Inflammatory macrophage treated with lipopolysaccharide for 4 hours (primary cell): ENCODE results near the gene KHNYN.

Source experiments
- DNase-seq: peaks from one replicate; pipeline ENCODE4 v3.0.0-alpha.2; 2020

Gene KHNYN

GRCh38 chr14:24401810-24402702 lies 27.7 kb upstream of the KHNYN start:
- no peak for DNase-seq

GRCh38 chr14:24403294-24403998 lies 26.3 kb upstream of the KHNYN start:
- no peak for DNase-seq

GRCh38 chr14:24404814-24405213 lies 24.9 kb upstream of the KHNYN start:
- no peak for DNase-seq

- DNase-seq = no peak
Observed at GRCh38 chr14:24406416-24406815, 23.3 kb upstream of the KHNYN start.

GRCh38 chr14:24407608-24408325 lies 22.0 kb upstream of the KHNYN start:
- DNase-seq = no peak

- DNase-seq = no peak
Observed at GRCh38 chr14:24408764-24409163, 21.0 kb upstream of the KHNYN start.

- no peak for DNase-seq
Observed at GRCh38 chr14:24409192-24409591, 20.6 kb upstream of the KHNYN start.

GRCh38 chr14:24409956-24410355 lies 19.8 kb upstream of the KHNYN start:
- DNase-seq = no peak

- DNase-seq = peak; percentile 52
Observed at GRCh38 chr14:24411443-24412389, 18.0 kb upstream of the KHNYN start.

- no peak for DNase-seq
Observed at GRCh38 chr14:24414077-24414476, 15.7 kb upstream of the KHNYN start.

- no peak for DNase-seq
Observed at GRCh38 chr14:24414732-24415420, 14.9 kb upstream of the KHNYN start.

- no peak for DNase-seq
Observed at GRCh38 chr14:24415421-24416253, 14.1 kb upstream of the KHNYN start.

GRCh38 chr14:24416254-24416931 lies 13.4 kb upstream of the KHNYN start:
- DNase-seq = no peak

- no peak for DNase-seq
Observed at GRCh38 chr14:24416932-24417619, 12.7 kb upstream of the KHNYN start.

GRCh38 chr14:24417832-24418491 lies 11.8 kb upstream of the KHNYN start:
- DNase-seq = no peak

GRCh38 chr14:24418492-24418873 lies 11.3 kb upstream of the KHNYN start:
- DNase-seq = no peak

- DNase-seq = no peak
Observed at GRCh38 chr14:24422261-24422660, 7.5 kb upstream of the KHNYN start.

GRCh38 chr14:24422694-24423601 lies 6.8 kb upstream of the KHNYN start:
- DNase-seq = no peak
